ENCODE data around the gene PDGFD. TPM values are rescaled to one million over a fixed set of nuclear protein-coding genes. Genes with fewer than 3 reads are reported as not detected.

The PDGFD gene
- total and polyA plus RNA-seq, 2 experiments from 2014 or later, result 1.9 to 4.5 TPM

GRCh38 chr11:103862802-103863174 is 301.2 kb downstream of the PDGFD start:
- ATAC-seq (peak; percentile 86), DNase-seq (ENCODE audit: low spot score) (peak; percentile 65)
- H3K27ac Mint-ChIP-seq, result no peak overlapping the region
- H3K4me3 Mint-ChIP-seq, result no peak overlapping the region
- H3K9me3 Mint-ChIP-seq, result no peaks in the 10 kb centered on the region
- H3K9me2 ChIP-seq (ENCODE audit: insufficient read depth), result peaks cover 6% of the 10 kb centered on the region; the same call in 1 of the 2 replicates
- peak overlapping the region; percentile 59; the same call in 1 of the 2 replicates for H2AFZ ChIP-seq
- H3K4me3 ChIP-seq, result no peak overlapping the region
- H3K4me2 ChIP-seq, result no peak overlapping the region
- no peaks in the 10 kb centered on the region for H3K79me2 ChIP-seq (replicated peaks; ENCODE audit: insufficient read depth)
- no peaks in the 10 kb centered on the region for H3K36me3 Mint-ChIP-seq (ENCODE audit: low read depth)
- H4K20me1 ChIP-seq (replicated peaks; ENCODE audit: insufficient read depth), result no peaks in the 10 kb centered on the region
- no peaks in the 10 kb centered on the region for H3K36me3 ChIP-seq (ENCODE audit: insufficient read depth)
- peaks cover 5% of the 10 kb centered on the region for H3K4me1 Mint-ChIP-seq
- no peak overlapping the region for H3K27ac ChIP-seq (ENCODE audit: low read depth)
- H3F3A ChIP-seq (replicated peaks; ENCODE audit: low read depth), result no peaks in the 10 kb centered on the region
- H3K27me3 Mint-ChIP-seq (ENCODE audit: insufficient read depth, low read depth, poor library complexity), result no peaks in the 10 kb centered on the region
- peak; percentile 46 to 59 for TF ChIP-seq CTCF (conservative IDR thresholded peaks at IDR 0.05; ENCODE audit: low read depth in 2 of 2)
- TF ChIP-seq JUNB (IDR thresholded peaks at IDR 0.05; ENCODE audit: unreplicated experiment), result no peak
- TF ChIP-seq ZNF462 (CRISPR knock-in tag; IDR thresholded peaks at IDR 0.05), result no peak
- no peak for TF ChIP-seq CREB1 (CRISPR knock-in tag; IDR thresholded peaks at IDR 0.05; ENCODE audit: low read depth)
- H3K4me1 ChIP-seq (ENCODE audit: insufficient read depth), result peaks cover 4% of the 10 kb centered on the region; the same call in 1 of the 2 replicates
- H3K27me3 ChIP-seq (ENCODE audit: insufficient read depth), result no peaks in the 10 kb centered on the region
